HG03045 (cell line): ENCODE results near the gene REV1.
"Not testable (repeated sequence)": the region's sequence is repeated elsewhere in the genome, so short reads cannot be mapped to it uniquely, and the experiment has no call there.

ENCODE experiments used
- ATAC-seq: cut with Tn5 transposase; IDR thresholded peaks from one replicate; pipeline ENCODE4 v1.9.1; 2021; ENCODE audit warnings: mild to moderate bottlenecking, moderate library complexity; ENCODE audit not compliant: unreplicated experiment

The REV1 gene

GRCh38 chr2:99365661-99366060 is 124.2 kb downstream of the REV1 start:
- ATAC-seq, result no peak

DNA sequence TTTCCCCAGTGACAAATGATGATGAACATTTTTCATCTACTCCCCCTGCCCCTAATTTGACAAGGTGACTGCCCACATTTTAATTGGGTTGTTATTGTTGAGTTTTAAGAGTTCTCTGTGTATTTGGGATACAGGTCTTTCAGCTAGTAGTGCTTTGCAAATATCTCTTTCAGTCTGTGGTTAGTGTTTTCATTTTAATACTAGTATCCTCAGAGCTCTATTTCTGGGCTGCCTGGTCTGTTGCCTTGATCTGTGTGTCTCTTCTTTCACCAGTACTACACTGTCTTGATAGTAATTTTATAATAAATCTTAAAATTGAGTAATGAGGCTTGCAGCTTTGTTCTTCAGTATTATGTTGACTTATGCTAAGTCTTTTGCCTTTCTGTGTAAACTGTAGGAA is 133.0 kb downstream of the REV1 start:
- no peak for ATAC-seq

GRCh38 chr2:99354825-99355224 is 135.0 kb downstream of the REV1 start:
- not testable (repeated sequence) for ATAC-seq

DNA sequence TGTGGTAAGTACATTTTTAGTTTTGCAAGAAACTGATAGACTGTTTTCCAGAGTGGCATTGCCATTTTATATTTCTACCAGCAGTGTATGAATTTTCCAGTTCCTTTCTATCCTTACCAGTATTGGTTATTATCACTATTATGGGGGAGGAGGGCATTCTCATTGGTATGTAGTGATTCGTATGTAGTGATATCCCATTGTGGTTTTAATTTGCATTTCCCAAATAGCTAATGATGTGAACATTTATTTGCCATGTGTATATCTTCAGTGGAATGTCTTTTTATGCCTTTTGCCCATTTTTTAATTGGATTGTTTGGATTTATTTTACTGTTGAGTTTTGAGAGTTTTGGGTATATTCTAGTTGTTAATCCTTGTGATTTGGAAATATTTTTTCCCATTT is 135.7 kb downstream of the REV1 start:
- ATAC-seq, result no peak
